Measurements from ENCODE around the gene ATXN1. TPM values are rescaled to one million over a fixed set of nuclear protein-coding genes. Genes with fewer than 3 reads are reported as not detected.

The ATXN1 gene
- total RNA-seq, 1 donor from 2014 or later = 71.2 TPM

GRCh38 chr6:16698162-16698533 is 63.1 kb downstream of the ATXN1 start:
- DNase-seq (no peak), ATAC-seq (peak; percentile 45)
- Histone ChIP-seq H3K9me3 (no peaks in the 10 kb centered on the region), H3K4me1 (peaks cover 44% of the 10 kb centered on the region), H3K36me3 (no peaks in the 10 kb centered on the region), H3K4me3 (no peak overlapping the region), H3K27me3 (no peaks in the 10 kb centered on the region), H3K27ac (no peak overlapping the region)
- TF ChIP-seq, protein P1, sequence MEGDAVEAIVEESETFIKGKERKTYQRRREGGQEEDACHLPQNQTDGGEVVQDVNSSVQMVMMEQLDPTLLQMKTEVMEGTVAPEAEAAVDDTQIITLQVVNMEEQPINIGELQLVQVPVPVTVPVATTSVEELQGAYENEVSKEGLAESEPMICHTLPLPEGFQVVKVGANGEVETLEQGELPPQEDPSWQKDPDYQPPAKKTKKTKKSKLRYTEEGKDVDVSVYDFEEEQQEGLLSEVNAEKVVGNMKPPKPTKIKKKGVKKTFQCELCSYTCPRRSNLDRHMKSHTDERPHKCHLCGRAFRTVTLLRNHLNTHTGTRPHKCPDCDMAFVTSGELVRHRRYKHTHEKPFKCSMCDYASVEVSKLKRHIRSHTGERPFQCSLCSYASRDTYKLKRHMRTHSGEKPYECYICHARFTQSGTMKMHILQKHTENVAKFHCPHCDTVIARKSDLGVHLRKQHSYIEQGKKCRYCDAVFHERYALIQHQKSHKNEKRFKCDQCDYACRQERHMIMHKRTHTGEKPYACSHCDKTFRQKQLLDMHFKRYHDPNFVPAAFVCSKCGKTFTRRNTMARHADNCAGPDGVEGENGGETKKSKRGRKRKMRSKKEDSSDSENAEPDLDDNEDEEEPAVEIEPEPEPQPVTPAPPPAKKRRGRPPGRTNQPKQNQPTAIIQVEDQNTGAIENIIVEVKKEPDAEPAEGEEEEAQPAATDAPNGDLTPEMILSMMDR (IDR thresholded peaks at IDR 0.05) = no peak
- intact Hi-C loops (cut with DNase I) = no loop called here

GRCh38 chr6:16697437-16698161 is 63.7 kb downstream of the ATXN1 start:
- TF ChIP-seq, protein P1 (IDR thresholded peaks at IDR 0.05) = no peak
- Histone ChIP-seq H3K9me3 (no peaks in the 10 kb centered on the region), H3K4me1 (peaks cover 44% of the 10 kb centered on the region), H3K27ac (no peak overlapping the region), H3K27me3 (no peaks in the 10 kb centered on the region), H3K4me3 (no peak overlapping the region), H3K36me3 (no peaks in the 10 kb centered on the region)
- intact Hi-C loops (cut with DNase I) = no loop called here
- ATAC-seq (no peak), DNase-seq (no peak)

DNA sequence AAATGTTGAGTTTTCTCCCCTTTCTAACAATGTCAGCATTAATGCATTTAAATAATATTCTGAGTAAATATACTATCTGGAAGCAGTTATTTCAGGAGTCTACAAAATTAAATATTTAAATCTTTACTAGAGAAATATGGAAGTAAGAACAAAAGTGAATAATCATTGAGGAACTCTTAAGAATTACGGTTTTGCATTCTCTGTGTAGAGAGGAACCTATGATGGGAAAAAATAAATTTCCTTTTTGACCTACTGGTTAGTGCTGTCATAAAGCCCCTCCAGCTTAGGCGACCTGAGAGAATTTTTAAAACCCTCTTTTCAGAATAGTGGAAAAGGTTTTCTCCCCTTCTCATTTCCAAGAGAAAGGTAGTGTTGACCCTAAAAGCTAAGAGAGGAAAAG is 64.8 kb downstream of the ATXN1 start:
- peaks cover 44% of the 10 kb centered on the region for H3K4me1 ChIP-seq

GRCh38 chr6:16694781-16695578 is 66.3 kb downstream of the ATXN1 start:
- DNase-seq = no peak
- intact Hi-C loops (cut with DNase I) = no loop called here
- no peaks in the 10 kb centered on the region for H3K27me3 ChIP-seq
- peaks cover 34% of the 10 kb centered on the region for H3K4me1 ChIP-seq
- H3K36me3 ChIP-seq = no peaks in the 10 kb centered on the region
- no peaks in the 10 kb centered on the region for H3K9me3 ChIP-seq
- no peak overlapping the region for H3K27ac ChIP-seq
- TF ChIP-seq, protein P1 (IDR thresholded peaks at IDR 0.05) = no peak
- H3K4me3 ChIP-seq = no peak overlapping the region
- peak; percentile 84 for ATAC-seq

More for the DNA sequence above, 64.8 kb downstream of the ATXN1 start:
- Histone ChIP-seq H3K9me3 (no peaks in the 10 kb centered on the region), H3K27ac (no peak overlapping the region), H3K36me3 (no peaks in the 10 kb centered on the region), H3K27me3 (no peaks in the 10 kb centered on the region), H3K4me3 (no peak overlapping the region)
- DNase-seq (no peak), ATAC-seq (no peak)
- TF ChIP-seq, protein P1 (IDR thresholded peaks at IDR 0.05) = no peak
- intact Hi-C loops (cut with DNase I) = no loop called here

DNA sequence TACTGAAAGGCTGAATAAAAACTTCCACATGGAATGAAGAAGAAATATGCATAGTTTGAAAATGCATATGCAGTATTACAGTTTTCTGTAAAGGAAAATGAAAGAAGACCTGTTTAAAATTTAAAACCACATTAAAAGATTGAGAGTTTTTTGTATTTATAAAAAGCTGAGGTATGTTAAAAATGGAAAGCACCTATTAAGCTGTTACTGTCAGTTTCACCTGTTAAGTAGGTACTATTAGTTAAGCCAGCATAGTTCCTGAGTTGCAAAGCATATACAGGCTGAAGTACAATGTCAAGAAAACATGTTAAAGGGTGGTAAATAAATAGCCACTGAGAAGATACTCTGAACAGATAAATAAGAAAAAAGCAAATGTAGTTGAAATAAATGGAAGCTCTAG is 69.9 kb downstream of the ATXN1 start:
- Histone ChIP-seq H3K27me3 (no peaks in the 10 kb centered on the region), H3K36me3 (no peaks in the 10 kb centered on the region), H3K4me1 (peaks cover 9% of the 10 kb centered on the region), H3K4me3 (no peak overlapping the region), H3K9me3 (no peaks in the 10 kb centered on the region), H3K27ac (no peak overlapping the region)
- DNase-seq (no peak), ATAC-seq (no peak)
- intact Hi-C loops (cut with DNase I) = no loop called here
- TF ChIP-seq, protein P1 (IDR thresholded peaks at IDR 0.05) = no peak

All from upper lobe of right lung (tissue), 1 donor.